Astrocyte of the hippocampus (primary cell): Measurements from ENCODE around the gene ARL14.

ENCODE experiments used
- DNase-seq: peaks from one replicate; pipeline ENCODE4 v3.0.0; 2011; ENCODE audit warnings: low read depth, low spot score

The ARL14 gene

DNA sequence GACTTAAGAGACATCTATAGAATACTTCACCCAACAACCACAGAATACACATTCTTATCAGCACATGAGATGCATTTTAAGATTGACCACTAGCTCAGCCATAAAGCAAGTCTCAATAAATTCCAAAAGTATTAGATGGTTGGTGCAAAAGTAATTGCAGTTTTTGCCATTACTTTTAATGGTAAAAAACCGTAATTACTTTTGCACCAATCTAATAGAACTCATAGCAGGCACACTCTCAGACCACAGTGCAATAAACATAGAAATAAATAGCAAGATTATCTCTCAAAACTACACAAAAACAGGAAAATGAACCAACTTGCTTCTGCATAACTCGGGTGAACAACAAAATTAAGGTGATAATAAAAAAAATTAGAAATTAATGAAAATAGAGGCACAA, 45.4 kb downstream of the ARL14 start:
- DNase-seq = no peak

DNA sequence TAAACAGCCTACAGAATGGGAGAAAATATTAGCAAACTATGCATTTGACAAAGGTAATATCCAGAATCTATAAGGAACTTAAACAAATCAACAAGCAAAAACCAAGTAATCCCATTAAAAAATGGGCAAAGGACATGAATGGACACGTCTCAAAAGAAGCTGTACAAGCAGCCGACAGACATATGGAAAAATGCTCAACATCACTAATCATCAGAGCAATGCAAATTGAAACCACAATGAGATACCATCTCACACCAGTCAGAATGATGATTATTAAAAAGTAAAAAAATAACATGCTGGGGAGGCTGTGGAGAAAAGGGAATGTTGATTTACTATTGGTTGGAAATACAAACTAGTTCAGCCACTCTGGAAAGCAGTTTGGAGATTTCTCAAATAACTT, 48.4 kb downstream of the ARL14 start:
- no peak for DNase-seq
